Measurements from ENCODE around the gene ENHO.

DNA sequence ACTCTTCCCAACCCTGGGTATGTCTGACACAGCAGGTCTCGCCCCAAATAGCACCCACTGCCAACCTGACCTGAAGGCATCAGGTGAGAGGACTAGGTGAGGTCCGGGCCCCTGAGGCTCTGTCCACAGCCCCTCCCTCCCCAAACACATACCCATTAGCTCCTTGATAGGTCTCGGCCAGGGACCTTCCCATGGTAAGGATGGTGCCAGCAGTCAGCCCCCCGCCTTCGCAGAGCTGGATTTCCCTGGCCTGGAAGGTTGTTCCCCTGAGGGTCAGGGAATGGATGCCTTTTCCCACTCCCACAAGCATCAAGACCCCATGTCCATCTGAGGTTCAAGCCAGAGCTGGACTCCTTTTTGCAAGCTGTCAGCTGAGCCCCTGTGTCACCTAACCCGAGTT lies 2.7 kb downstream of the ENHO start:
- TF ChIP-seq, protein P1, sequence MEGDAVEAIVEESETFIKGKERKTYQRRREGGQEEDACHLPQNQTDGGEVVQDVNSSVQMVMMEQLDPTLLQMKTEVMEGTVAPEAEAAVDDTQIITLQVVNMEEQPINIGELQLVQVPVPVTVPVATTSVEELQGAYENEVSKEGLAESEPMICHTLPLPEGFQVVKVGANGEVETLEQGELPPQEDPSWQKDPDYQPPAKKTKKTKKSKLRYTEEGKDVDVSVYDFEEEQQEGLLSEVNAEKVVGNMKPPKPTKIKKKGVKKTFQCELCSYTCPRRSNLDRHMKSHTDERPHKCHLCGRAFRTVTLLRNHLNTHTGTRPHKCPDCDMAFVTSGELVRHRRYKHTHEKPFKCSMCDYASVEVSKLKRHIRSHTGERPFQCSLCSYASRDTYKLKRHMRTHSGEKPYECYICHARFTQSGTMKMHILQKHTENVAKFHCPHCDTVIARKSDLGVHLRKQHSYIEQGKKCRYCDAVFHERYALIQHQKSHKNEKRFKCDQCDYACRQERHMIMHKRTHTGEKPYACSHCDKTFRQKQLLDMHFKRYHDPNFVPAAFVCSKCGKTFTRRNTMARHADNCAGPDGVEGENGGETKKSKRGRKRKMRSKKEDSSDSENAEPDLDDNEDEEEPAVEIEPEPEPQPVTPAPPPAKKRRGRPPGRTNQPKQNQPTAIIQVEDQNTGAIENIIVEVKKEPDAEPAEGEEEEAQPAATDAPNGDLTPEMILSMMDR (IDR thresholded peaks at IDR 0.05) = no peak
- no peak for TF ChIP-seq POLR2AphosphoS5 (IDR thresholded peaks at IDR 0.05; ENCODE audit: insufficient read depth in 1 of 2, low read depth in 1 of 2)
- no peak for TF ChIP-seq POLR2A (IDR thresholded peaks at IDR 0.05)

All from vagina (tissue), 2 donors.